GM12874 (cell line): Measurements from ENCODE around the gene DENND11.

Source experiments
- TF ChIP-seq, protein P1 (sequence below): IDR thresholded peaks from 2 replicates; pipeline ENCODE4 v1.5.1; 2011; ENCODE audit warnings: low read depth, mild to moderate bottlenecking, control low read depth, low read length, moderate library complexity; ENCODE audit not compliant: insufficient read depth

DENND11 gene

DNA sequence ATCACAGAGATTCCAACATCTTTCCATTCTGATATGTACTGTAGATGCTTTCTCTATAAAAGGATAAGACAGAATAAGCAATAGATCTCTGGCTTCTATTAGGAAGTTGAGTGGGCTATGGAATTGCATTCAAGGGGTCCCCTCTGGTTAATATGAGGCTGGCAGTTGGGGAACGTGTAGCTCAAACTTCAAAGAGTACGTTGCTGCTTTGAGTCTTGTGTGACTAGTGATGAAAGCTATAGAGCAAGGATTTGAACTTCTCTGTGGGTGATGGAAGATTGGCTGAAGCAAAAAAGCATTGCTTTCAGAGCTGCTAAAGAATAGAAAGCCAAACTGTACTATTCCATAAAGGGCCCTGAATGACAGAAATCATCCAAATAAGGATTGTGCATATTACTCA, 12.6 kb upstream of the DENND11 start:
- TF ChIP-seq, protein P1, sequence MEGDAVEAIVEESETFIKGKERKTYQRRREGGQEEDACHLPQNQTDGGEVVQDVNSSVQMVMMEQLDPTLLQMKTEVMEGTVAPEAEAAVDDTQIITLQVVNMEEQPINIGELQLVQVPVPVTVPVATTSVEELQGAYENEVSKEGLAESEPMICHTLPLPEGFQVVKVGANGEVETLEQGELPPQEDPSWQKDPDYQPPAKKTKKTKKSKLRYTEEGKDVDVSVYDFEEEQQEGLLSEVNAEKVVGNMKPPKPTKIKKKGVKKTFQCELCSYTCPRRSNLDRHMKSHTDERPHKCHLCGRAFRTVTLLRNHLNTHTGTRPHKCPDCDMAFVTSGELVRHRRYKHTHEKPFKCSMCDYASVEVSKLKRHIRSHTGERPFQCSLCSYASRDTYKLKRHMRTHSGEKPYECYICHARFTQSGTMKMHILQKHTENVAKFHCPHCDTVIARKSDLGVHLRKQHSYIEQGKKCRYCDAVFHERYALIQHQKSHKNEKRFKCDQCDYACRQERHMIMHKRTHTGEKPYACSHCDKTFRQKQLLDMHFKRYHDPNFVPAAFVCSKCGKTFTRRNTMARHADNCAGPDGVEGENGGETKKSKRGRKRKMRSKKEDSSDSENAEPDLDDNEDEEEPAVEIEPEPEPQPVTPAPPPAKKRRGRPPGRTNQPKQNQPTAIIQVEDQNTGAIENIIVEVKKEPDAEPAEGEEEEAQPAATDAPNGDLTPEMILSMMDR: no peak

DNA sequence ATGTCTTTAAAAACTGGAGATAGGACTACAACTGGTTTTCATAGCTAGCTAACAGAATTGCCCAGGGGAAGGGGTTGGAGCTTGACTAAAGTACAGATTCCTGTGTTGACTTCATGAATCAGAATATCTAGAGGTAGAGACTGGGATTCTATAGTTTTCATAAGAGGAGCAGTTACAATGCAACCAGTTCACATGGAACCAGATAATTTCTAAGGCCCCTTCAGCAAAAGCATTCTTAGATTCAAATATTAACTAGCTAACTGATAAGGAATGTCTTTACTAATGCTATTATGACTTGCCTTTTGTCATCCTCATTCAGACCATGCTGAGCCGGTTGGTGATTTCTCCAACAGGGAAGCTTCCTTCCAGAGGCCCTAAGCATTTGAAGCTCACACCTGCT, 11.9 kb upstream of the DENND11 start:
- TF ChIP-seq, protein P1: no peak

DNA sequence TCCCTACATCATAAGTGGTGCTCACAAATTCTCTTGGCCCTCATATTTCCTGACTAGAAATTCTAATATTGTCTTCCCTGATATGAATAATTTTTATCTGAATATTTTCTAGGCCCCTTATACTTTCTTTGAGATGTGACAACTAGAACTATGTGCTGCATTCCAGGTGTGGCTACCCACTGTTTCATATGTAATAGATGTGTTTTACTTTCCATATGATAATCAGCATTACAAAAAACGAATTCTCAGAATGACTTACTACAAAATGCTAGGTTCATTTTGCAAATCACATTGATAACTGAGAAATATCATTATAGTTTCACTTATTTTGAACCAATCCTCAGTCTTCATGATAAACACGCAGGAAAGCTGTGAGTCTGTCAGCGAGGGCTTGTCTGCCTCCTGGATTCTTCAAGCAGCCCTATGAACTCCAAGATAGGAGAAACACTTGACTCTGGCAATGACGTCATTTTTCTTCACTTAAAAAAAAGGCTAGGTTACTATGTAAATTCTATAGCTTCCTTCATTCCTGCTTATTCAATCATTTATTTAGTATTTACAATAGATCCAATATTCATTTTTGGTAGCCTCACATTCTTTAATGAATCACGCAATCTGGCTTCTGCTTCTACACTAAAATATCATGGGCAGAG, 10.8 kb upstream of the DENND11 start:
- TF ChIP-seq, protein P1: no peak

DNA sequence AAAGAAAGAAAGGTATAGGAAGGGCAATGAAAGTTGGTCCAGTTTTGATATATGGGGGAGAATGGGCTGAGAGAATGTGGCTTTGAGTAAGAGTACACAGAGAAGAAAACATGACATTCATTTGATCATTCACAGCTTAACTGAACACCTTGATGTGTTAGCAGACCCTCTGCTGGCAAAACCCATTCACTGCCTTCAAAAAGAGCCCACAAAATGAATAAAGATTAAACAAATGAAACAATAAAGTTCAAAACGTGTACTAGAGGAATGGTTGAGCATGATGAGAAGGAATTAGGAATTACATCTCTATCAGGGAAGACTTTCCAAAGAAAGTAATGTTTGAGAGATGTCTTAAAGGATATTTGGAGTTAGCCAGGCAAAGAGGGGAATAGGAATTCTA, 8.3 kb upstream of the DENND11 start:
- TF ChIP-seq, protein P1: no peak

DNA sequence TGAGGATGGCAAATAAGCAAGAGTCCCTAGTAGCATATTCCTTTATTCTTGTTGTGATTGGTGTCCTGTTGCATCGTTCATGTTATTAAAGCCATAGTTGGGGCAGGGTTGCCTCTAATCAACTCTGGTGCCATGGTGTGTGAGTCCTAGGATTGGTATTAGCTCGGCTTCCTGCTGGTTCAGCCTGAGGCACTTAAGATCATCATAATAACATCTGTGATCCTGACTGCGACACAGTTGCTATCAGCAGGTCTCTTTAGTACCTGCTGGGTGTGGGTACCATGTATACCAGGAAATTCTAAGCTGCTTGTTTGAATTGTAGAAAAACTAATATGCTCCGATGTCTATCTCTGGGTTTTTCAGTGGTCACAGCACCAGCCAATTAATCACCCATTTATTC, 7.8 kb upstream of the DENND11 start:
- TF ChIP-seq, protein P1: no peak

DNA sequence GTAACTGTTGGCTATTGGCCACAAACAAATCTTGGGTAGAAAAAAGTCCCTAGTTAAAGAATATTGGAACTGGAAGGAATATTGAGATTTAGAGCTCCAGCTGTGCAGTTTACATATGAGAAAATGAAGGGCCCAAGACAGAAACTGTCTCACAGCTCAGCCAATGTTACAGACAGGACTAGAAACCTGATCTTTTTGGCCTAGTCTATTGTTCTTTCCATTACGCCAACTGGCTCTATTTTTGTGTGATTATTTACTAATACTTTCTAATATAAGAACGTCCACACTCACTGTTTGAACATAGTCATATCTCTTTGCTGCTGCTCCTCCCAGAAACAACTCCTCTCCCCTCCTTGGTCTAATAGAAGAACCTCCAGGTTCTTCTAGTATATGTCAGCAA, 7.4 kb upstream of the DENND11 start:
- TF ChIP-seq, protein P1: no peak

DNA sequence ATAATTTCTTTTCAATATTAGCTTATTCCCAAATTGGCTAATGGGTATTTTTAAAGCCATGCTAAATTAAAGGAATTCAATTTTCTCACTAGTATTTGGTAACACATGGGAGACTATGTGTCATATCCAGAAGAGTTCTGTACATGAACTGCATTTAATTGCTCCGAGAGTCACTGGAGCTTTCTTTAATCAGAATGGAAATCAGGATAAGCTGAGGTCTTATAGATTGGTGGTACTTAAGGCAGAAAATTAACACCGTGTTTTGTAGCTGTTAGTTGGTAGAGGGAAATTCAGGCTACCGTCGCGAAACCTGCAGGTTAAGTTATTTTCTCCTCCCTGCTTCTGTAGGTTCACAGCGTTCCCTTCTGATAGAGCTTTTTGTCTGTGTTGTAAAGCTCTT, 6.4 kb upstream of the DENND11 start, which contains the start of gene WEE2:
WEE2 (plus strand) TSS at position 3 of the 400 bp plus-strand sequence. CDS start 406 bp downstream, outside the sequence.
- TF ChIP-seq, protein P1: no peak
